Measurements from ENCODE around the gene CCDC85B. TPM values are rescaled to one million over a fixed set of nuclear protein-coding genes. Genes with fewer than 3 reads are reported as not detected.

CCDC85B gene
- total and polyA plus RNA-seq, 2 of the 13 experiments (the other 11 are each of a cell fraction or from before 2014, with no cell fraction given): 8.2 to 19.5 TPM

GRCh38 chr11:65859095-65859811 lies 31.2 kb upstream of the CCDC85B start (continued):
- TF ChIP-seq ZBTB4 (CRISPR knock-in tag; IDR thresholded peaks at IDR 0.05; ENCODE audit: borderline replicate concordance) (no peak), SNAI1 (CRISPR knock-in tag; IDR thresholded peaks at IDR 0.05; ENCODE audit: borderline replicate concordance) (no peak), UBTF (CRISPR knock-in tag; IDR thresholded peaks at IDR 0.05) (no peak), ZNF331 (CRISPR knock-in tag; IDR thresholded peaks at IDR 0.05) (no peak), ZNF788 (CRISPR knock-in tag; IDR thresholded peaks at IDR 0.05; ENCODE audit: borderline replicate concordance) (0 out of 2 replicates have a peak, but pooled peaks have one; percentile 37), ZNF3 (CRISPR knock-in tag; IDR thresholded peaks at IDR 0.05) (no peak), CERS6 (CRISPR knock-in tag; IDR thresholded peaks at IDR 0.05) (no peak), AKNA (CRISPR knock-in tag; IDR thresholded peaks at IDR 0.05; ENCODE audit: borderline replicate concordance) (no peak), PHF8 (CRISPR knock-in tag; IDR thresholded peaks at IDR 0.05) (no peak), FOXO1 (CRISPR knock-in tag; IDR thresholded peaks at IDR 0.05) (no peak), POGK (CRISPR knock-in tag; conservative IDR thresholded peaks at IDR 0.05) (no peak), ZNF670 (CRISPR knock-in tag; IDR thresholded peaks at IDR 0.05; ENCODE audit: borderline replicate concordance) (no peak)

Measured in HepG2 (cell line).